AG04450 (cell line): ENCODE measurements around the gene SYDE2. TPM values are rescaled to one million over a fixed set of nuclear protein-coding genes. Genes with fewer than 3 reads are reported as not detected.

Experiments used
- CTCF ChIA-PET: fragments of 300-600, 350-600 bp; formaldehyde crosslinking; extraction: SDS; loops from one replicate; lab custom pipeline; 2022; ENCODE audit warnings: antibody characterized with exemption, inconsistent platforms; lab: Charles Lee
- POLR2A ChIA-PET: fragments of 350-600 bp; formaldehyde crosslinking; extraction: SDS; loops from one replicate; lab custom pipeline; 2021; ENCODE audit warnings: antibody characterized with exemption, inconsistent platforms; lab: Yijun Ruan, JAX
- DNase-seq: peaks from one replicate; pipeline ENCODE4 v3.0.0-alpha.2; 2011; ENCODE audit warnings: low read depth, low spot score
- H3K27ac ChIP-seq: one replicate; pipeline ENCODE4 v1.5.1; 2012; ENCODE audit warnings: low read depth, low read length, control low read depth
- H3K27me3 ChIP-seq: one replicate; pipeline ENCODE4 v1.6.0; 2012; ENCODE audit warnings: low read length; ENCODE audit not compliant: control insufficient read depth, insufficient read depth
- H3K4me3 ChIP-seq: 2 replicates; pipeline ENCODE4 v1.5.1; 2011; ENCODE audit warnings: mild to moderate bottlenecking, low read depth, low read length, control low read depth
- H3K9me3 ChIP-seq: 2 replicates; pipeline ENCODE4 v1.5.1; 2012; ENCODE audit warnings: low read length; ENCODE audit not compliant: control insufficient read depth, insufficient read depth
- CTCF ChIP-seq: IDR thresholded peaks from 2 replicates; pipeline ENCODE4 v1.5.1; 2011; ENCODE audit warnings: low read depth, low read length, control low read depth, inconsistent platforms
- polyA plus RNA-seq: library from polyadenylated mRNA; depleted of rRNA; stranded (reverse); fragments of >200 nt; gene quantifications from 2 replicates; pipeline ENCODE4 v1.2.3, GENCODE V29; 2011

SYDE2 gene
- polyA plus RNA-seq, 1 experiment = 5.7 TPM

GRCh38 chr1:85157436-85157835, 43.4 kb downstream of the SYDE2 start:
- no peaks in the 10 kb centered on the region for H3K9me3 ChIP-seq
- POLR2A ChIA-PET = no interaction called here

DNA sequence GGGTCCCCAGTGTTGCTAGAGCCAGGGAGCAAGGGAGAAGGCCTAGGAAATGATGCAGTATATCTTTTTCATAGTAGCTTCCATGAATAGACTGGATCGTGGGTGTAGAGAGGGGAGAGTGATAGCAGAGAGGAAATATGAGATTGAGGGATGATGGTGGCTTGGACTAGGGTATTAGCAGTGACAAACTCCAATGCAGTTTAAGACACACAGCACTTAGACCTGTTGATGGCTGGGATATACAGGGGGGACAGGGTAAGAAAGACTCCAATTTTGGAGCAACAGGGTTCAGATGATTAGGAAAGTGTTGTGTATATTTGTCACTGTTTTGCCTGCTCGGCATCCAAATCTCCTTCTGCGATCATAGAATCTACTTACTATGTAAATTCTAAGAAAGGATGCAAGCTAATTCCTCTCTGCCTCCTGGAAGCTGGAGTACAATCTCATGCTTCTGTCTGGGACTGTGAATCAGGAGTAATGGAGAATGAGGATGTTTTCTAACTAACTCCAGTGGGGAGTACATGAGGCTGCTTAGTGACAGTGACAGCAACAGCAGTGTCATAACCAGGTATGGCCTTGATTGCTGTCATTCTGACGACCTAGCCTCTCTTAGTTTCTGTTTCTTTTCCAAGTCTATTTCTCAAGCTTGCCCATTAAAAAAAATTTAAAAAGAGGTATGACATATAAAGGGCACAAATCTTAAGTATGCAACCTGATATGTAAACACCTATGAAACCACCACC, 47.5 kb downstream of the SYDE2 start:
- Histone ChIP-seq H3K9me3 (no peaks in the 10 kb centered on the region), H3K27ac (no peak overlapping the region), H3K4me3 (no peak overlapping the region), H3K27me3 (no peaks in the 10 kb centered on the region)
- DNase-seq = no peak
- ChIA-PET CTCF (interaction anchor here (1.5 kb wide), 1 partner anchor 101 kb away, joined by 6 read pairs; no protein-coding TSS in a partner anchor), POLR2A (interaction anchor here (0.6 kb wide), 1 partner anchor 64 kb away, joined by 3 read pairs; no protein-coding TSS in a partner anchor)
- TF ChIP-seq CTCF = no peak

More at GRCh38 chr1:85157436-85157835, 43.4 kb downstream of the SYDE2 start:
- TF ChIP-seq CTCF = no peak
- Histone ChIP-seq H3K4me3 (no peak overlapping the region), H3K27ac (no peak overlapping the region), H3K27me3 (no peaks in the 10 kb centered on the region)
- CTCF ChIA-PET = interaction anchor here (2.2 kb wide), 1 partner anchor 48 kb away, joined by 11 read pairs; no protein-coding TSS in a partner anchor
- no peak for DNase-seq

DNA sequence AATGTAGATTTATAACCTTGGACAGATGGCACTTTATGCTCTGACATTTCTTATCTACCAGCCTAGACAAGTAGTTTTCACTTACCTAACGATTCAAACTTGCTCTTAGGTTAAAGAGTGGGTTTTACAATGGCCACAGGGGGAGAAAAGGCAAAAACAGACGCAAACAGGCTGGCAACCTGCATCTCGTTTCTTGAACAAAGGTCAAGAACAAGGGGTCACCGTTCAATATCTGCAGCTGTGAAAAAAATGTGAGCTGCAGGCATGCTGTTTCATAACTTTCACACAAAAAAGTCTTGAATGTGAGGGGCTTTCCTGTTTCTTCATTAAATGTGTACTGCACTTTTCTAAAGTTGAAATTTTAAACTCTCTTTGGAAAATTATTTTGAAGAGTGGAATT, 49.4 kb downstream of the SYDE2 start:
- DNase-seq = no peak
- ChIA-PET CTCF (interaction anchor here (0.7 to 1.8 kb wide), 3 partner anchors 42 to 206 kb away, joined by 5 to 8 read pairs (median 5); partner anchors contain the start of gene C1orf52), POLR2A (no interaction called here)
- no peak for TF ChIP-seq CTCF
- no peaks in the 10 kb centered on the region for H3K27me3 ChIP-seq
- H3K4me3 ChIP-seq = no peak overlapping the region
- no peak overlapping the region for H3K27ac ChIP-seq
- no peaks in the 10 kb centered on the region for H3K9me3 ChIP-seq

DNA sequence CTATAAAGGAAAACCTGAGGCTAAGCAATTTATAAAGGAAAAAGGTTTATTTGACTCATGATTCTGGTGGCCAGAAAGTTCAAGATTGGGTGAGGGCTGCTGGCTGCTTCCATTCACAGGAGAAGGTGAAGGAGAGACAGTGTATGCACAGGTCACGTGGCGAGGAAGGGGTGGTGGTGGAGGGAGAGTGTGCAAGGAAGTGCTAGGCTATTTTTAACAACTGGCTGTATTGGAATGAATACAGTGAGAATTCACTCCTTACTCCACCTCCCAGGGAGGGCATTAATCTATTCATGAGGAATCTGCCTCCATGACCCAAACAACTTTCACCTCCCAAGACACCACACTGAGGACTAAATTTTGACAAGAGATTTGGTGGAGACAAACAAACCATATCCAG, 51.0 kb downstream of the SYDE2 start:
- CTCF ChIA-PET = interaction anchor here (1.1 to 1.8 kb wide), 4 partner anchors 41 to 110 kb away, joined by 4 to 8 read pairs (median 6); partner anchors contain the start of gene C1orf52
- Histone ChIP-seq H3K4me3 (no peak overlapping the region), H3K27ac (no peak overlapping the region), H3K27me3 (no peaks in the 10 kb centered on the region), H3K9me3 (no peaks in the 10 kb centered on the region)
- no peak for TF ChIP-seq CTCF
- POLR2A ChIA-PET = no interaction called here
- DNase-seq = no peak
